ENCODE data around the gene GRID1.

The GRID1 gene

GRCh38 chr10:86293396-86293791 lies 73.2 kb downstream of the GRID1 start:
- no peak for TF ChIP-seq CTCF (conservative IDR thresholded peaks at IDR 0.05; ENCODE audit: low read depth, low read length)
- no peak overlapping the region for H3K4me3 ChIP-seq (ENCODE audit: low read depth, low read length)
- no peak for DNase-seq (ENCODE audit: low read depth)

- TF ChIP-seq CTCF (conservative IDR thresholded peaks at IDR 0.05; ENCODE audit: low read depth, low read length), result no peak
- H3K4me3 ChIP-seq (ENCODE audit: low read depth, low read length), result no peak overlapping the region
- no peak for DNase-seq (ENCODE audit: low read depth)
These were observed 73.9 kb downstream of the GRID1 start for GRCh38 chr10:86292462-86293395.

- no peak overlapping the region for H3K4me3 ChIP-seq (ENCODE audit: low read depth, low read length)
- no peak for TF ChIP-seq CTCF (conservative IDR thresholded peaks at IDR 0.05; ENCODE audit: low read depth, low read length)
- DNase-seq (ENCODE audit: low read depth), result no peak
These were observed 74.8 kb downstream of the GRID1 start for GRCh38 chr10:86291616-86292340.

- no peak for DNase-seq (ENCODE audit: low read depth)
- TF ChIP-seq CTCF (conservative IDR thresholded peaks at IDR 0.05; ENCODE audit: low read depth, low read length), result no peak
- H3K4me3 ChIP-seq (ENCODE audit: low read depth, low read length), result no peak overlapping the region
These were observed 75.5 kb downstream of the GRID1 start for GRCh38 chr10:86290933-86291615.

- DNase-seq (ENCODE audit: low read depth), result no peak
- H3K4me3 ChIP-seq (ENCODE audit: low read depth, low read length), result no peak overlapping the region
These were observed 77.1 kb downstream of the GRID1 start for GRCh38 chr10:86289577-86289868.

More at GRCh38 chr10:86289577-86289868, 77.1 kb downstream of the GRID1 start:
- TF ChIP-seq CTCF (conservative IDR thresholded peaks at IDR 0.05; ENCODE audit: low read depth, low read length), result no peak

Measured in choroid plexus epithelial cell (primary cell).